IMR-90 (cell line): Measurements from ENCODE around the gene FGF5. TPM values are rescaled to one million over a fixed set of nuclear protein-coding genes. Genes with fewer than 3 reads are reported as not detected.
"Not testable (repeated sequence)": the region's sequence is repeated elsewhere in the genome, so short reads cannot be mapped to it uniquely, and the experiment has no call there.

Source experiments
- ATAC-seq: fragments of 200-7000 bp; cut with Tn5 transposase; 2 replicates; pipeline ENCODE4 v1.9.1; 2020; ENCODE audit warnings: low read depth, mild to moderate bottlenecking, moderate library complexity
- BruUV-seq: library from RNA; stranded (reverse); fragments of 400-500 nt; replicated peaks from 2 replicates; lab custom pipeline; 2021; lab: Mats Ljungman, UMichigan
- CTCF ChIA-PET: fragments of 300-600 bp; formaldehyde crosslinking; extraction: SDS; loops from one replicate; lab custom pipeline; 2021; ENCODE audit warnings: antibody characterized with exemption; lab: Yijun Ruan, JAX
- POLR2A ChIA-PET: fragments of 300-600 bp; sonication (Branson Sonifier 250); formaldehyde crosslinking; loops from one replicate; lab custom pipeline; 2022; ENCODE audit warnings: antibody characterized with exemption; ENCODE audit not compliant: unreplicated experiment; lab: Charles Lee
- DNase-seq: peaks from one replicate; pipeline ENCODE4 v3.0.0; 2013
- H2AFZ ChIP-seq: replicated peaks from 2 replicates; pipeline ENCODE3; 2013; ENCODE audit warnings: low read length, mild to moderate bottlenecking; ENCODE audit not compliant: poor library complexity
- H2AK5ac ChIP-seq: 2 replicates; pipeline ENCODE4 v1.6.1; 2013; ENCODE audit warnings: low read depth, low read length, inconsistent platforms
- H2AK9ac ChIP-seq: replicated peaks from 2 replicates; pipeline ENCODE3; 2013; ENCODE audit warnings: mild to moderate bottlenecking, low read depth, low read length, moderate library complexity; ENCODE audit not compliant: poor library complexity
- H2BK120ac ChIP-seq: 2 replicates; pipeline ENCODE4 v1.6.1; 2013; ENCODE audit warnings: low read depth, low read length, inconsistent platforms
- H2BK15ac ChIP-seq: 3 replicates; pipeline ENCODE4 v1.6.1; 2013; ENCODE audit warnings: low read depth, low read length, inconsistent platforms
- H2BK20ac ChIP-seq: 2 replicates; pipeline ENCODE4 v1.6.1; 2013; ENCODE audit warnings: low read depth, mild to moderate bottlenecking, inconsistent platforms, low read length, moderate library complexity
- H2BK5ac ChIP-seq: 2 replicates; pipeline ENCODE4 v1.6.1; 2013; ENCODE audit warnings: mild to moderate bottlenecking, low read depth, low read length, inconsistent platforms; ENCODE audit not compliant: poor library complexity, severe bottlenecking
- H3K14ac ChIP-seq: replicated peaks from 2 replicates; pipeline ENCODE4 v1.6.1; 2013; ENCODE audit warnings: low read depth, low read length, inconsistent platforms
- H3K18ac ChIP-seq: 2 replicates; pipeline ENCODE4 v1.6.1; 2013; ENCODE audit warnings: low read depth, low read length, control low read depth
- H3K23ac ChIP-seq: 2 replicates; pipeline ENCODE4 v1.6.1; 2013; ENCODE audit warnings: low read depth, low read length, inconsistent platforms
- H3K27ac ChIP-seq: 2 replicates; pipeline ENCODE4 v1.5.1; 2013; ENCODE audit warnings: mild to moderate bottlenecking, control low read depth, low read length; ENCODE audit not compliant: insufficient read depth
- H3K27me3 ChIP-seq: 2 replicates; pipeline ENCODE4 v1.6.1; 2013; ENCODE audit warnings: low read length; ENCODE audit not compliant: control insufficient read depth, insufficient read depth
- H3K36me3 ChIP-seq: 2 replicates; pipeline ENCODE4 v1.6.1; 2013; ENCODE audit warnings: low read length, mixed read lengths; ENCODE audit not compliant: control insufficient read depth, insufficient read depth
- H3K4ac ChIP-seq: 2 replicates; pipeline ENCODE4 v1.6.1; 2013; ENCODE audit warnings: low read depth, low read length, inconsistent platforms
- H3K4me1 ChIP-seq: 2 replicates; pipeline ENCODE4 v1.6.1; 2013; ENCODE audit warnings: low read length, mixed read lengths; ENCODE audit not compliant: control insufficient read depth, insufficient read depth
- H3K4me2 ChIP-seq: 2 replicates; pipeline ENCODE4 v1.6.1; 2013; ENCODE audit warnings: low read depth, mild to moderate bottlenecking, control low read depth, low read length, moderate library complexity
- H3K4me3 ChIP-seq: 2 replicates; pipeline ENCODE4 v1.5.1; 2013; ENCODE audit warnings: low read depth, mild to moderate bottlenecking, control low read depth, low read length, moderate library complexity; ENCODE audit not compliant: insufficient read depth
- H3K56ac ChIP-seq: 2 replicates; pipeline ENCODE4 v1.6.1; 2013; ENCODE audit warnings: low read length, inconsistent platforms; ENCODE audit not compliant: insufficient read depth; ENCODE audit errors: extremely low read depth
- H3K79me1 ChIP-seq, 2 experiments: 2 replicates each; pipeline ENCODE4 v1.6.1; 2013; ENCODE audit warnings: low read length in 2 of 2, inconsistent platforms in 1 of 2, low read depth in 1 of 2
- H3K9ac ChIP-seq: 2 replicates; pipeline ENCODE4 v1.6.1; 2013; ENCODE audit warnings: low read depth, low read length, control low read depth
- H3K9me1 ChIP-seq: 2 replicates; pipeline ENCODE4 v1.6.1; 2013; ENCODE audit warnings: low read length, inconsistent platforms; ENCODE audit not compliant: insufficient read depth
- H3K9me3 ChIP-seq: 2 replicates; pipeline ENCODE4 v1.6.1; 2013; ENCODE audit warnings: low read length; ENCODE audit not compliant: control insufficient read depth, insufficient read depth
- H4K20me1 ChIP-seq: 2 replicates; pipeline ENCODE4 v1.6.1; 2013; ENCODE audit warnings: low read length, inconsistent platforms; ENCODE audit not compliant: insufficient read depth
- H4K5ac ChIP-seq: 2 replicates; pipeline ENCODE4 v1.6.1; 2013; ENCODE audit warnings: mild to moderate bottlenecking, low read depth, low read length, control low read depth
- H4K8ac ChIP-seq, 2 experiments: 2 replicates each; pipeline ENCODE4 v1.6.1; 2013; ENCODE audit warnings: low read depth in 2 of 2, low read length in 2 of 2, control low read depth in 1 of 2, inconsistent platforms in 1 of 2
- H4K91ac ChIP-seq: 2 replicates; pipeline ENCODE4 v1.6.1; 2013; ENCODE audit warnings: low read depth, low read length, inconsistent platforms; ENCODE audit not compliant: insufficient read depth
- CEBPB ChIP-seq: IDR thresholded peaks from 2 replicates; pipeline ENCODE4 v1.6.1; 2012; ENCODE audit warnings: low read depth, low read length, improper control_type of control experiment
- dilution Hi-C: fragments of 300-500 bp; cut with HindIII; formaldehyde crosslinking; loops from one replicate; pipeline ENCODE4 v1.14.3; 2018; ENCODE audit warnings: low sequenced_read_pairs; ENCODE audit not compliant: unreplicated experiment
- in situ Hi-C: fragments of 300-500 bp; cut with MboI; formaldehyde crosslinking; loops from 3 replicates; pipeline ENCODE4 v1.14.3; 2019; ENCODE audit warnings: low sequenced_read_pairs, inconsistent platforms, mixed read lengths
- intact Hi-C: fragments of 100-400 bp; cut with micrococcal nuclease; formaldehyde crosslinking; loops from 2 replicates; pipeline ENCODE4 v1.10.0; 2022
- polyA plus RNA-seq, 3 experiments: library from polyadenylated mRNA; depleted of rRNA; stranded (reverse); fragments of >200 nt; gene quantifications; 2 replicates each; pipeline ENCODE4 v1.2.3, GENCODE V29; 2012; ENCODE audit warnings: low replicate concordance in 1 of 3
- total RNA-seq: library from RNA; depleted of rRNA; stranded (reverse); fragments of >200 nt; gene quantifications from 2 replicates; pipeline ENCODE4 v1.2.3, GENCODE V29; 2012

Gene FGF5
- total and polyA plus RNA-seq, 2 of the 4 experiments (the other 2 are of a cell fraction) = 18.6 to 42.1 TPM

DNA sequence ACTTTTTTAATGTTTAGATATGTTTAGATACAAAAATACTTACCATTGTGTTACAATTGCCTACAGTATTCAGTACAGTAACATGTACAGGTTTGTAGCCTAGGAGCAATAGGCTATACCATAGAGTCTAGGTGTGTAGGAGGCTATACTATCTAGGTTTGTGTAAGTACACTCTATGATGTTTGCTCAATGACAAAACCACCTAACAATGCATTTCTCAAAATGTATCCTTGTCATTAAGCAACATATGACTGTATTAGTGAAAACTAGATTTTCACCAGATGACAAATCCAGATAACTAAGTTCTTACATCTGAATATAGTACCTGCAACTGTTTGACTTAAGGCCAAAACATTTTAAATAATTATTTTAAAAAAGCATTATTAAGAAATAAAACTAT lies 49.4 kb downstream of the FGF5 start:
- POLR2A ChIA-PET, ATAC-seq: not testable (repeated sequence)

More for the DNA sequence above, 49.4 kb downstream of the FGF5 start:
- H3K56ac ChIP-seq, in situ Hi-C loops, dilution Hi-C loops, intact Hi-C loops, H2BK120ac ChIP-seq, H3K23ac ChIP-seq, H2AK9ac ChIP-seq, H2BK15ac ChIP-seq, H3K79me1 ChIP-seq, H4K5ac ChIP-seq, H3K9me3 ChIP-seq, H2AK5ac ChIP-seq, H2BK20ac ChIP-seq, DNase-seq, CTCF ChIA-PET, H2BK5ac ChIP-seq, H3K36me3 ChIP-seq, H3K4ac ChIP-seq, H3K4me1 ChIP-seq, BruUV-seq, H3K14ac ChIP-seq, H2AFZ ChIP-seq, H3K9ac ChIP-seq, H3K9me1 ChIP-seq, H3K27ac ChIP-seq, H3K27me3 ChIP-seq, H4K20me1 ChIP-seq, H3K4me2 ChIP-seq, H3K4me3 ChIP-seq, H4K8ac ChIP-seq, H3K18ac ChIP-seq, H4K91ac ChIP-seq: not testable (repeated sequence)
- peak; percentile 11; the same call in 1 of the 2 replicates for TF ChIP-seq CEBPB
